IPS DF 4.7 (cell line): ENCODE measurements around the gene SRCAP.
A peak's percentile ranks its signal among the peaks of the same experiment; 100 is the strongest.

Experiments
- DNase-seq: peaks from one replicate; pipeline ENCODE4 v3.0.0-alpha.2; 2013; ENCODE audit warnings: low spot score; ENCODE audit errors: extremely low read depth

The SRCAP gene

GRCh38 chr16:30773826-30774225 lies 74.9 kb downstream of the SRCAP start:
- DNase-seq, result no peak

- DNase-seq, result no peak
Measured at GRCh38 chr16:30774367-30775130, 75.6 kb downstream of the SRCAP start.

DNA sequence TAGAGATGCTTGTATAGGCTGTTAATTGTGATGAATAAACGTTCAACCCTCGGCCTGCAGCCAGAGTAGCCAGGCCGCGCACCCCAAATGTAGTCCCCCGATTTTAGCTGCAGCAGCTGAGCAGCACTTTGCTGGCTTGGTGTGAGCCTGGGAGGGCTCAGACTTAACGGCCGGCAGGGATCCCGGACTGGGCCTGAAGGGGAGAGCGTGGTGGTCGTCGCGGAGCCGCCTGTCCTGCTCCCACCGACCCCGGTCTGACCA lies 76.1 kb downstream of the SRCAP start:
- DNase-seq, result no peak

GRCh38 chr16:30775392-30776188 lies 76.6 kb downstream of the SRCAP start:
- peak; percentile 78 for DNase-seq

- no peak for DNase-seq
Measured at GRCh38 chr16:30777591-30778297, 78.8 kb downstream of the SRCAP start.

DNA sequence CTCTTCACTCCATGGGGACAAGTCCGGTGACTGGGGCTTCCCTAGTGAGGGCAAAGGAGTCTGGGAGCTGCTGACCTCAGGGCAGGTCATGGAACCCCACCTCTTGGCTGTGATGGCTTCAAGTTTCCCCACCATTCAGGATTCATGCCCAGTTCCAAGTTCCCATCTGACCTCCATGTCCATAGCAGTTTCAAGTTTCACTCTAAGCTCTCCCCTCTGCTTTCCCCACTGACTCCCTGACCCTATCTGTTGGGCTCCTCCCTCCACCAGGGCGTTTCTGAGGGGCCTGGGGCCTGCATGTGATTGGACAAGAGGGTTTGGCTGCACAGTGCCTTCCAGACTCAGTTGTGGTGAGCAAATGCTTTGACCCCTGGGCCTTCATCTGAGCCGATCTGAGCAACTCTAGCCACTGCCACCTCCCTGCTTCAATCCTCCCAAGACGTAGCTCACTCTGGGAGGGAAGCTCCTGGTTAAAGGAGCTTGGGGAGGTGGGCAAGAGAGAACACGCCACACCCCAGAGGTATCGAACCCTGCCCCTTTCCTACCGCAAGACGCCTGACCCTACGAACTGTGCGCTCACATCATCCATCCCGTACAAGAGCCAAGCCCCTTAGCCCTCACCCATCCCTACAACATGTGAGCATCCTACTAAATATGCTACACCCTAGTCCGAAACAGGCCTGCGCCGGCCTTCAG lies 79.7 kb downstream of the SRCAP start:
- no peak for DNase-seq

DNA sequence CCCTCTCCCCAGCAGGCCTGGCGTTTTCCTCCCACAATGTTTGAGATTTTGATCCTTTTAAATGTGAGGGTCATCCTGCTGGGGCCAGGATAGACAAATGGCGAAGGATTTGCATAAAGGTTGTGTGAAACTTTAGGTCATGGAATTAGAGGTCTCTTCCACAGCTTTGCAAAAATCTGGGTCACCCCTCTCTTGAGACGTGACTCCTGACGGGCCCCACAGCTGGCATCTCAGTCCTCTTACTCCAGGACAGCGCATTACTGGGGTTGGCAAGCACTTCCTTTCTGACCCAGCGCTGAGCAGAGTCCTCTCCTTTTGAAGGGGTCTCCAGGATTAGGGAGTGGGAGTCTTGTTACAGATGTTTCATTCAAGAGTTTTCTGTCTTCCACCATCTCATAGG lies 80.6 kb downstream of the SRCAP start:
- DNase-seq, result no peak

DNA sequence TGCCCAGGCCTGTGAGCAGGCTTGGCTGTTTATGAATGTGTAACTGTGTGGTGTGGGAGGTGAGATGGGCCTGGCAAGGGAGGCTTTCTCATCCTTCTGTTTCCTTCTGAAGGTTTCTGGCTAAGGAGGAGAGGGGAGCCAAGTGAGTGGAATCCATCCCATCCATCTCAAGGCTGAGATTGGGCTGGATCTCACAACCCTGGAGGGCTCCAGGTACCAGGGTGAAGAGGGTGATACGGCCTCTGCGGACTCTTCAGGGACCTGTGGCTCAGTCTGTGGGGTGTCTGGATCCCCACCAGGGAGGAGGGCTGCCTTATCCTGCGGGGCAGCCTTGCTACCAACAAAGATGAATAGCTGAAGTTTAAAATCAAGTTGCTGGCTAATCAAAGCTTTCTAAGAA lies 81.0 kb downstream of the SRCAP start:
- no peak for DNase-seq

GRCh38 chr16:30780549-30780948 lies 81.6 kb downstream of the SRCAP start:
- no peak for DNase-seq

DNA sequence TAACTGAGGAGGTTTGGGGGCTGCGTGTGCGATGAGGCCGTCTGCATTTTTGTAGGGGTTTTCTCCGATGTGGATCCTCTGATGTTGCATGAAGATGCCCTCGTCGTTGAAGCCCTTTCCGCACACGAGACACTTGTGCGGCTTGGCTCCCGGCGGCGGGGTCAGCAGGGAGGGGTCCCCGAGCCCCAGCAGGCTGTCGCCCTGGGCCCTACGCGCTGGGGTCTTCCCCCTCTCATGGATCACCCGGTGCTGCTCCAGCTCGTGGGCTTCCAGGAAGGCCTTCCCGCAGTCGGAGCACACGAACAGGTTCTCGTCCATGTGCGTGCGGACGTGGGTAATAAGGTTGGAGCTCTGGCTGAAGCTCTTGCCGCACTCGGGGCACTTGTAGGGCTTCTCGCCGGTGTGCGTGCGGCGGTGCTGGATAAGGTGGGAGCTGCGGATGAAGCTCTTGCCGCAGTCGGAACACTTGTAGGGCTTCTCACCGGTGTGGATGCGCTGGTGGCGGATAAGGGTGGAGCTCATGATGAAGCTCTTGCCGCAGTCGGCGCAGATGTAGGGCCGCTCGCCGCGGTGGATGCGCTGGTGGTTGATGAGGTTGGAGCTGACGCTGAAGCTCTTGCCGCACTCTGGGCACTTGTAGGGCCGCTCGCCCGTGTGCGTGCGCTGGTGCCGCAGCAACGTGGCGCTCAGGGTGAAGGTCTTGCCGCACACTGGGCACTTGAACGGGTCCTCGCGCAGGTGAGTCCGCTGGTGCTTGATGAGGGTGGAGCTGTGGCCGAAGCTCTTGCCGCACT lies 83.7 kb downstream of the SRCAP start:
- DNase-seq, result no peak

- no peak for DNase-seq
Measured at GRCh38 chr16:30783280-30784109, 84.5 kb downstream of the SRCAP start.

- no peak for DNase-seq
Measured at GRCh38 chr16:30784215-30784614, 85.2 kb downstream of the SRCAP start.

GRCh38 chr16:30785126-30786106 lies 86.4 kb downstream of the SRCAP start:
- no peak for DNase-seq

DNA sequence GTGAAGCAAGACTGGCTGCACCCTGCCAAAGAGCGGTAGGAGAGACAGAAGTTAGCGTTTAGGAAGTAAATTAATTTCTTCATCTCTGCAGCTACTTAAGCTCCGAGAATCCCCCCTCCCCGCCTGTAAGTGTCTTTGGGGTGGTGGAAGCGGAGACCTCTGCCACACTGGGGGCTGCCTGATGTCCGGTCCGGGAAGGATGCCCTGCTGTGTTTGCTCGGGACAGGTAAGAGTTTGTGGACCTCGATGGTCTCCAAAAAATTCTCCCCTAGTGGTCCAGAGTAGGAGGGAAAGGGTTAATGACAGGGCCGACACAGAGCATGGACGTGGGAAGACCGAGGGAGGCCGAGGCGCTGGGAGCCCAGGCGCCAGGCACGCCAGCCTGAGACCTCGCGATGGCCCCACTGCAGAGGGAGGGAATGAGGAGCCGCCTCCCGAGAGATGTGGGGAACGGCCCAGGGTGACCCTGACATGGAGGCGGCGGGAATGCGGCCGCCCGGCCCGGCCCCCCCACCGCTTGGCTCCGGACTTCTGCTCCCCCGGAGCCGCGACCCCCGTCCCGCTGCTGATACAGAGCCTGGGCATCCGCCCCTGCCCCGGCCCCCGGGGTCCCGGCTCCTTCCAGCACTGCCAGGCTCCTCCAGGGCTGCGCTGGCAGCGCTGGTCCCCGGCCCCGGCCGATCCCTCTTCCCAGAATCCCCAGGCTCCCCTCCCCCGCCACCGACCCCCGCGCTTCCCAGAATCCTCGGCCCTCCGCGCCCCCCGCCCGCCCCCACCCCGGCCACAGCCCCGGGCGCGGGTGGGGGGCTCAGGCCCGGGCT lies 87.4 kb downstream of the SRCAP start:
- DNase-seq, result no peak

GRCh38 chr16:30786936-30787612 lies 88.1 kb downstream of the SRCAP start, which contains the start of gene ZNF629:
ZNF629 (minus strand) TSS chr16:30787205; CDS start chr16:30784482, 2,723 bp downstream.
- no peak for DNase-seq

DNA sequence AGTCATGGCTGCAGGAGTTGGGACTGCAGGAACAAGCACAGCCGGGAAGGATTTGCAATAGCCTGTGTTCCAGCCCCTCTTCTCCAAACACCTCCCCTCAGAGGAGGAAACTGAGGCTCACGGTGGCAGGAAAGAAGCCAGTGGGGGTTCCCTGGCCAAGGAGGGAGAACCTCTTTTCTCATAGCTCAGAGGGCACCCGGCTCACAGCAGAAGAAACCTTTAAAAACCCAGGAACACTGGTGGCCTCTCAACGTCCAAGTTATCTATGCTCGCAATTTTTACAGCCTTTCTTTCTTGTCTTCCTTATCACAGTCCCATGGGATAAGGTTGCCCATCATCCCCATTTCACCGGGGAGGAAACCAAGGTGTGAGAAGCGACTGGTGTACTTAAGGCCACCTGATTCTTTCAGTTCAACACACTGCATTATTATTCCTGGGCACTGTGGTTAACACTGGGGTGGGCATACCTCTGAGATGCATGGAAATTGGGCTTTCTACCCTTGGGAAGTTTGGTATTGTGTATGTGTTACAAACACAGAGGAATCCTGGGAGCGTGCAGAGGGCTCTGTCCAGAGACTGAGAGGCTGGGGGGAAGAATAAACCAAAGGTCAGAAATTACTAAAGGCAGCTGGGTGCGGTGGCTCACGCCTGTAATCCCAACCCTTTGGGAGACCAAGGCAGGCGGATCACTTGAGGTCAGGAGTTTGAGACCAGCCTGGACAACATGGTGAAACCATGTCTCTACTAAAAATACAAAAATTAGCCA lies 88.8 kb downstream of the SRCAP start:
- no peak for DNase-seq
